Trophoblast cell (in vitro differentiated cells and primary cell): ENCODE data around the gene BMAL1.

ENCODE experiments used
- DNase-seq, 2 donors: peaks; one replicate each; pipeline ENCODE4 v3.0.0-alpha.2; 2016
- H2AFZ ChIP-seq: 2 replicates; pipeline ENCODE4 v1.6.1; 2013; ENCODE audit warnings: low read length, moderate library complexity, mild to moderate bottlenecking; ENCODE audit not compliant: insufficient read depth, poor library complexity
- H2AK5ac ChIP-seq: 2 replicates; pipeline ENCODE4 v1.6.1; 2013; ENCODE audit warnings: mild to moderate bottlenecking, low read length
- H2BK120ac ChIP-seq: 2 replicates; pipeline ENCODE4 v1.6.1; 2013; ENCODE audit warnings: low read length, mild to moderate bottlenecking, moderate library complexity; ENCODE audit not compliant: insufficient read depth, poor library complexity
- H2BK12ac ChIP-seq: 2 replicates; pipeline ENCODE4 v1.6.1; 2013; ENCODE audit warnings: mild to moderate bottlenecking, low read length, moderate library complexity
- H2BK5ac ChIP-seq: 2 replicates; pipeline ENCODE4 v1.6.1; 2013; ENCODE audit warnings: low read length, low read depth, moderate library complexity, mild to moderate bottlenecking; ENCODE audit not compliant: poor library complexity
- H3K14ac ChIP-seq: 2 replicates; pipeline ENCODE4 v1.6.1; 2013; ENCODE audit warnings: mild to moderate bottlenecking, low read length
- H3K18ac ChIP-seq: 2 replicates; pipeline ENCODE4 v1.6.1; 2013; ENCODE audit warnings: mild to moderate bottlenecking, low read length
- H3K23ac ChIP-seq: 2 replicates; pipeline ENCODE4 v1.6.1; 2013; ENCODE audit warnings: low read length
- H3K27ac ChIP-seq: 2 replicates; pipeline ENCODE4 v1.5.1; 2013; ENCODE audit warnings: low read depth, mild to moderate bottlenecking, inconsistent platforms, low read length, moderate library complexity
- H3K27me3 ChIP-seq: 2 replicates; pipeline ENCODE4 v1.6.1; 2013; ENCODE audit warnings: inconsistent platforms, mild to moderate bottlenecking, low read length, moderate library complexity; ENCODE audit not compliant: insufficient read depth
- H3K36me3 ChIP-seq, 2 experiments: 1 replicate in 1 of 2; 2 replicates in 1 of 2; pipeline ENCODE4 v1.6.1; 2013; ENCODE audit warnings: low read length in 2 of 2, mild to moderate bottlenecking in 2 of 2, moderate library complexity in 1 of 2; ENCODE audit not compliant: insufficient read depth in 2 of 2, control insufficient read depth in 1 of 2
- H3K4ac ChIP-seq: 2 replicates; pipeline ENCODE4 v1.6.1; 2013; ENCODE audit warnings: low read depth, mild to moderate bottlenecking, low read length, moderate library complexity
- H3K4me1 ChIP-seq, 2 experiments: 1 replicate in 1 of 2; 2 replicates in 1 of 2; pipeline ENCODE4 v1.6.1; 2013; ENCODE audit warnings: low read length in 2 of 2, mild to moderate bottlenecking in 2 of 2, moderate library complexity in 1 of 2; ENCODE audit not compliant: insufficient read depth in 2 of 2, control insufficient read depth in 1 of 2
- H3K4me2 ChIP-seq: 2 replicates; pipeline ENCODE4 v1.6.1; 2013; ENCODE audit warnings: inconsistent platforms, mild to moderate bottlenecking, low read length, moderate library complexity
- H3K4me3 ChIP-seq: 2 replicates; pipeline ENCODE4 v1.5.1; 2013; ENCODE audit warnings: mild to moderate bottlenecking, low read depth, low read length, inconsistent platforms
- H3K79me1 ChIP-seq: one replicate; pipeline ENCODE4 v1.6.1; 2013; ENCODE audit warnings: low read length
- H3K79me2 ChIP-seq: 2 replicates; pipeline ENCODE4 v1.6.1; 2013; ENCODE audit warnings: low read length, mild to moderate bottlenecking; ENCODE audit not compliant: control insufficient read depth, insufficient read depth, poor library complexity
- H3K9ac ChIP-seq: 2 replicates; pipeline ENCODE4 v1.6.1; 2013; ENCODE audit warnings: mild to moderate bottlenecking, low read length
- H3K9me3 ChIP-seq: 2 replicates; pipeline ENCODE4 v1.6.1; 2013; ENCODE audit warnings: low read depth, mild to moderate bottlenecking, control low read depth, inconsistent platforms, low read length; ENCODE audit not compliant: insufficient read depth
- H4K12ac ChIP-seq: 2 replicates; pipeline ENCODE4 v1.6.1; 2013; ENCODE audit warnings: low read depth, mild to moderate bottlenecking, low read length, moderate library complexity
- H4K8ac ChIP-seq: 2 replicates; pipeline ENCODE4 v1.6.1; 2013; ENCODE audit warnings: low read depth, mild to moderate bottlenecking, low read length, moderate library complexity
- H4K91ac ChIP-seq: one replicate; pipeline ENCODE4 v1.6.1; 2013; ENCODE audit warnings: low read depth, mild to moderate bottlenecking, low read length, moderate library complexity
- WGBS: extraction: QIAGEN DNeasy Blood & Tissue Kit; methylation state at CpG from one replicate; pipeline ENCODE4 v1.1.7; 2013; ENCODE audit warnings: missing lambda C conversion rate; ENCODE audit not compliant: insufficient read length, insufficient coverage; ENCODE audit errors: extremely low coverage; 5-methylcytosine and 5-hydroxymethylcytosine counted together

The BMAL1 gene

DNA sequence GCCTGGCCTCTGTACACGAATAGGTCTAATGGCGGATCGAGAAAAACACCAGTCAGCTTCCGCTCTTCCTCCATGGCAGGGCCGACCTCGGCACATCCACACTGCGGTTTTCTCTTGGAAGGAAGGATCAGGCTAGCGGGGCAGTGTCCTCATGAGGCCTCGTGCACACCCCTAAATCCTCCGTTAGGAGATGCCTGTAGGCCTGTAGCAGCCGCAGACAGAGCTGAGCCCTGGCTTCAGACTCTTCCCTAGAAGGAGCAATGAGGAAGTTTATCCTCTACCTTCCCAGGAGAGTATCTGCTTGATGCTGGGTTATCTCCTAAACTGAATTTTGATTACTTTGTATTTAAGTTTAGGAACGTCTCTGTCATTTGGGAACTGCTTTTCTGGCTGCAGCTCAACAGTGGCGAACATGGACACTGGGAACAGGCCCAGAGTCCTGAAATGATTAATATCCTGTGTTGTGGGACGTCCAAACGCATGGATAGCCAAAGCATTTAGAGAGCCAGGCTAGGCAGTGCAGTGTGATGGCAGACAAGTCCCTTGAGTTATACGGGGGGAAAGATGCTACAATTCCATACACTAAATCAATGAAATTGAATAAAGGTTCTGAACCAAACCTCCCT lies 16.5 kb upstream of the BMAL1 start:
- H3K4me2 ChIP-seq, result no peak overlapping the region
- peak overlapping the region; percentile 67 for H2BK5ac ChIP-seq
- H4K12ac ChIP-seq, result peak overlapping the region; percentile 27
- peak overlapping the region; percentile 72 for H3K14ac ChIP-seq
- peak overlapping the region; percentile 51 for H2AK5ac ChIP-seq
- peak overlapping the region; percentile 31 for H4K8ac ChIP-seq
- H3K9ac ChIP-seq, result no peak overlapping the region
- H3K4me1 ChIP-seq, result peaks cover 14 to 20% of the 10 kb centered on the region in 2 experiments
- peak overlapping the region; percentile 78 for H2BK12ac ChIP-seq
- H3K79me2 ChIP-seq, result peaks cover 3% of the 10 kb centered on the region
- H2AFZ ChIP-seq, result peak overlapping the region; percentile 67
- peak overlapping the region; percentile 85 for H4K91ac ChIP-seq
- H3K36me3 ChIP-seq, result no peaks in the 10 kb centered on the region
- DNase-seq, result no peak
- H3K18ac ChIP-seq, result peak overlapping the region; percentile 87
- peaks cover 3% of the 10 kb centered on the region for H3K9me3 ChIP-seq
- H3K23ac ChIP-seq, result no peak overlapping the region
- H3K4ac ChIP-seq, result peak overlapping the region; percentile 61
- H3K27me3 ChIP-seq, result no peaks in the 10 kb centered on the region
- peak overlapping the region; percentile 60 for H2BK120ac ChIP-seq
- peaks cover 13% of the 10 kb centered on the region for H3K79me1 ChIP-seq
- H3K27ac ChIP-seq, result peak overlapping the region; percentile 77
- no CpG with 5 or more reads among the region's 16 CpGs for WGBS
- H3K4me3 ChIP-seq, result no peak overlapping the region

DNA sequence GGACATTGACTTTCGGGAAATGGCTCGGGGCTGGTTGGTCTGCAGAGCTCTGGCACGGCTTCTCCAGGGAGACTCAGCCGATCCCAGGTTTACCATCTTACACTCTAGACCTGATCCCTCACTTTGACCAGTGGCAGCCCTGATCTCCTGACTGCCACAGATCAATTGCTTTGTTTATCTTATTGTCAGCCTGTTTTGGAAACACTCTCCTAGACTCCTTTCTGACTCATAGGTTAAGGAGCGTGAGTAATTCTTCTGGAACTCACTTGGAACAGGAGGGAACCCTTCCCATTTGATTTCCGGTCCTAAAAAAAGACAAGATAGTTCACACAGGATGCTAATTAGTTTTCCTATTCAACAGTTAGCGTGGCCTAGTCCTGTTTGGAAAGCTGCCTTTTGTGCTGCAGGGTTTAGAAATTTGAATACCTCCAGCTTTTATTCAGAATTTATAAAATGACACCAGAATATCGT lies 16.0 kb upstream of the BMAL1 start:
- Histone ChIP-seq H3K18ac (peak overlapping the region; percentile 28), H2AK5ac (no peak overlapping the region), H3K14ac (no peak overlapping the region), H4K12ac (no peak overlapping the region), H3K79me1 (peaks cover 13% of the 10 kb centered on the region), H2BK12ac (peak overlapping the region; percentile 78), H3K27ac (peak overlapping the region; percentile 77), H3K4me3 (no peak overlapping the region), H3K9ac (no peak overlapping the region), H3K79me2 (peaks cover 3% of the 10 kb centered on the region), H2AFZ (no peak overlapping the region), H4K8ac (peak overlapping the region; percentile 21), H2BK5ac (peak overlapping the region; percentile 67), H3K27me3 (no peaks in the 10 kb centered on the region), H3K9me3 (peaks cover 3% of the 10 kb centered on the region), H3K36me3 (no peaks in the 10 kb centered on the region), H3K4me1 (peaks cover 14 to 20% of the 10 kb centered on the region in 2 experiments), H3K23ac (no peak overlapping the region), H4K91ac (peak overlapping the region; percentile 85), H3K4me2 (no peak overlapping the region), H2BK120ac (peak overlapping the region; percentile 60), H3K4ac (no peak overlapping the region)
- peak in 1 of 2 donors; percentile 72 for DNase-seq
- no CpG with 5 or more reads among the region's 8 CpGs for WGBS

DNA sequence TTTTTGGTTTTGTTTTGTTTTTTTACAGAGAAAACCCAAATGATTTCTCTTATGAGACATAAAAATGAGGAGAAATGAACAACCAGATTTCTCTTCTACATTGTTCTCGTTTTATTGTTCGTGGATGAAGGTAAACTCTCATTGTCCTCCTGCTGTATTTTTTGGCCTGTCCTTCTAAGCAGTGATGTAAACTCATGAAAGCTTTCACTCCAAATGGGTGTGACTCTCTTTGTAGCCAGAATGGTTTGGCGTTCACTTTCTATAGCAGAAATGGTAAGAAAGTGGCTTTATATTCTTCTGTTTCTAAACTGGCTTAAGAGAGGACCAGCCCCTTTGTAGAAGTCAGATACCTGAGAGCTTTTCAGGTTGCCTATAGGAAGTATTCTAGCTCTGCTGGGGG lies 15.5 kb upstream of the BMAL1 start:
- H2BK120ac ChIP-seq, result no peak overlapping the region
- no peak overlapping the region for H4K12ac ChIP-seq
- no peak overlapping the region for H2AFZ ChIP-seq
- peaks cover 3% of the 10 kb centered on the region for H3K9me3 ChIP-seq
- no peak overlapping the region for H3K14ac ChIP-seq
- no CpG with 5 or more reads among the region's 3 CpGs for WGBS
- H3K4me1 ChIP-seq, result peaks cover 14 to 20% of the 10 kb centered on the region in 2 experiments
- no peak overlapping the region for H2BK5ac ChIP-seq
- H3K27me3 ChIP-seq, result no peaks in the 10 kb centered on the region
- H3K4me3 ChIP-seq, result no peak overlapping the region
- no peak overlapping the region for H3K27ac ChIP-seq
- H3K4ac ChIP-seq, result no peak overlapping the region
- no peak overlapping the region for H4K8ac ChIP-seq
- no peak overlapping the region for H3K9ac ChIP-seq
- peaks cover 3% of the 10 kb centered on the region for H3K79me2 ChIP-seq
- no peak overlapping the region for H3K18ac ChIP-seq
- DNase-seq, result no peak
- H3K36me3 ChIP-seq, result no peaks in the 10 kb centered on the region
- no peak overlapping the region for H2BK12ac ChIP-seq
- H3K4me2 ChIP-seq, result no peak overlapping the region
- no peak overlapping the region for H3K23ac ChIP-seq
- no peak overlapping the region for H2AK5ac ChIP-seq
- H4K91ac ChIP-seq, result no peak overlapping the region
- peaks cover 13% of the 10 kb centered on the region for H3K79me1 ChIP-seq

DNA sequence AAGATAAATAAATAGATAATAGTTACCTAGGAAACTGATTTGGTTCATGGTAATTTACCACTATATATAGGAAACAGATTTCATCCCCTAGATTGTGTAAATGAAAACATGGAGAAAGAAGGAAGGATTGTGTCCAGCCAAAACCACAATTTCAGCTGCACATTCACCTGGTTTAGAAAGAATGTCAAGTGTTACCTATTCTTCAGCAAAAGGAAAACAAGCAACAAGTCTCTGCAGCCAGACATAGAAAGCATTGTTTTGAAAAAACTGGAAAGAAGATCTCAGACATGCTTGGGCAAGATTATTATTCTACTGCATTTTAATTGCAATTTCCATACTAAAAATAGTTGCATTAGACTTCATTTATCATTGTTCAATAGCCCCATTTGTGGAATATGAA lies 8.8 kb upstream of the BMAL1 start:
- H3K36me3 ChIP-seq, result no peaks in the 10 kb centered on the region
- H3K27me3 ChIP-seq, result no peaks in the 10 kb centered on the region
- H2BK120ac ChIP-seq, result no peak overlapping the region

More for the DNA sequence above, 8.8 kb upstream of the BMAL1 start:
- Histone ChIP-seq H3K4me2 (no peak overlapping the region), H3K4ac (no peak overlapping the region), H3K4me1 (no peaks in the 10 kb centered on the region), H3K9me3 (no peaks in the 10 kb centered on the region), H3K14ac (no peak overlapping the region), H3K4me3 (no peak overlapping the region), H4K12ac (no peak overlapping the region), H3K79me2 (no peaks in the 10 kb centered on the region), H2BK5ac (no peak overlapping the region), H4K91ac (no peak overlapping the region), H3K18ac (no peak overlapping the region), H2BK12ac (no peak overlapping the region), H3K79me1 (no peaks in the 10 kb centered on the region), H3K27ac (no peak overlapping the region), H4K8ac (no peak overlapping the region), H2AK5ac (no peak overlapping the region), H3K9ac (no peak overlapping the region), H2AFZ (no peak overlapping the region), H3K23ac (no peak overlapping the region)
- no peak for DNase-seq
